K562 (cell line): ENCODE results near the gene FGF12. TPM values are rescaled to one million over a fixed set of nuclear protein-coding genes. Genes with fewer than 3 reads are reported as not detected.

Experiments
- ATAC-seq: fragments of 200-7000 bp; cut with Tn5 transposase; 3 replicates; pipeline ENCODE4 v1.9.1; 2020; ENCODE audit warnings: moderate library complexity
- BruUV-seq: library from RNA; stranded (reverse); fragments of 400-500 nt; replicated peaks from 2 replicates; lab custom pipeline; 2021; lab: Mats Ljungman, UMichigan
- CTCF ChIA-PET: fragments of 300-600 bp; formaldehyde crosslinking; extraction: SDS; loops from one replicate; lab custom pipeline; 2021; ENCODE audit warnings: low intra/inter-chr PET ratio; lab: Yijun Ruan, JAX
- POLR2A ChIA-PET: fragments of 300-600, 350-650 bp; sonication (Branson Sonifier 250); formaldehyde crosslinking; extraction: SDS; loops from one replicate; lab custom pipeline; 2021; ENCODE audit warnings: antibody characterized with exemption, inconsistent platforms; lab: Yijun Ruan, JAX
- DNase-seq, 4 experiments: peaks; one replicate each; pipeline versions ENCODE4 v3.0.0 to v3.0.0-alpha.2; 2011 to 2018; ENCODE audit warnings: low spot score in 3 of 4, mixed read lengths in 3 of 4; ENCODE audit errors: extremely low read depth in 1 of 4
- FAIRE-seq: peaks from 2 replicates; lab custom pipeline; 2011; peaks lifted over from hg19 to GRCh38; lab: Jason Lieb, UNC
- H2AFZ ChIP-seq: 2 replicates; pipeline ENCODE4 v1.6.0; 2011; ENCODE audit warnings: low read depth, low read length, control low read depth, inconsistent platforms
- H3K27ac ChIP-seq: fragments of 200-600 bp; 3 replicates; pipeline ENCODE4 v1.8.0; 2011; ENCODE audit warnings: low read depth, mild to moderate bottlenecking, control low read depth, inconsistent platforms, low read length, moderate library complexity, mixed read lengths; ENCODE audit errors: extremely low read depth
- H3K27me3 ChIP-seq, 2 experiments: fragments of 300-600 bp in 1 of 2; 2 replicates in 1 of 2; 3 replicates in 1 of 2; pipeline versions ENCODE4 v1.6.0 to v1.8.0; 2011; ENCODE audit warnings: inconsistent platforms in 2 of 2, low read length in 2 of 2, mild to moderate bottlenecking in 1 of 2, mixed read lengths in 1 of 2, moderate library complexity in 1 of 2; ENCODE audit not compliant: control insufficient read depth in 2 of 2, insufficient read depth in 2 of 2
- H3K36me3 ChIP-seq: fragments of 300-600 bp; 3 replicates; pipeline ENCODE4 v1.8.0; 2011; ENCODE audit warnings: mild to moderate bottlenecking, low read length, inconsistent platforms; ENCODE audit not compliant: control insufficient read depth, insufficient read depth
- H3K4me1 ChIP-seq, 2 experiments: fragments of 200-600 bp in 1 of 2; replicated peaks in 1 of 2; 2 replicates in 1 of 2; 3 replicates in 1 of 2; pipeline versions ENCODE4 v1.5.1 to v1.8.0; 2011; ENCODE audit warnings: inconsistent platforms in 2 of 2, low read length in 2 of 2, mild to moderate bottlenecking in 1 of 2, mixed read lengths in 1 of 2, moderate library complexity in 1 of 2; ENCODE audit not compliant: control insufficient read depth in 2 of 2, insufficient read depth in 2 of 2
- H3K4me2 ChIP-seq: 2 replicates; pipeline ENCODE4 v1.6.1; 2011; ENCODE audit warnings: low read length, control low read depth, inconsistent platforms, mixed read lengths; ENCODE audit not compliant: insufficient read depth
- H3K4me3 ChIP-seq: fragments of 200-600 bp; sonication (generic), shearing (Covaris generic); 2 replicates; pipeline ENCODE4 v1.5.1; 2016; ENCODE audit warnings: control low read depth, inconsistent platforms
- H3K79me2 ChIP-seq: fragments of 200-600 bp; 3 replicates; pipeline ENCODE4 v1.8.0; 2011; ENCODE audit warnings: low read length, inconsistent platforms; ENCODE audit not compliant: control insufficient read depth, insufficient read depth
- H3K9ac ChIP-seq, 2 experiments: 2 replicates each; pipeline versions ENCODE4 v1.6.0 to v1.6.1; 2011; ENCODE audit warnings: low read depth in 2 of 2, low read length in 2 of 2, control low read depth in 1 of 2, inconsistent platforms in 1 of 2, mild to moderate bottlenecking in 1 of 2, mixed read lengths in 1 of 2; ENCODE audit not compliant: insufficient read depth in 1 of 2
- H3K9me1 ChIP-seq: one replicate; pipeline ENCODE4 v1.6.0; 2011; ENCODE audit warnings: inconsistent platforms, mild to moderate bottlenecking, low read length, moderate library complexity; ENCODE audit not compliant: control insufficient read depth, insufficient read depth
- H3K9me3 ChIP-seq: replicated peaks from 2 replicates; pipeline ENCODE4 v1.5.1; 2011; ENCODE audit warnings: low read depth, low read length, inconsistent platforms; ENCODE audit not compliant: control insufficient read depth, insufficient read depth
- H4K20me1 ChIP-seq: replicated peaks from 2 replicates; pipeline ENCODE4 v1.6.1; 2011; ENCODE audit warnings: low read length, inconsistent platforms, mixed read lengths; ENCODE audit not compliant: control insufficient read depth, insufficient read depth
- FIP1L1 ChIP-seq: fragments of 200-400 bp; formaldehyde crosslinking; IDR thresholded peaks from 2 replicates; pipeline ENCODE4 v1.6.1; 2018; ENCODE audit warnings: mild to moderate bottlenecking, low read depth, low read length; ENCODE audit not compliant: poor library complexity, severe bottlenecking
- MYBL2 ChIP-seq, 2 experiments: fragments of 450-650 bp in 1 of 2; sonication (generic) in 1 of 2; formaldehyde crosslinking in 1 of 2; IDR thresholded peaks; 2 replicates each; pipeline versions ENCODE4 v1.6.1 to v1.8.1; 2017 to 2022; ENCODE audit warnings: borderline replicate concordance in 1 of 2, inconsistent platforms in 1 of 2, low read depth in 1 of 2, mild to moderate bottlenecking in 1 of 2, missing genetic modification reagents in 1 of 2, moderate library complexity in 1 of 2
- RB1 ChIP-seq: fragments of 450-650 bp; IDR thresholded peaks from 2 replicates; pipeline ENCODE4 v1.6.1; 2017; ENCODE audit warnings: low read depth, mild to moderate bottlenecking
- SMARCA4 ChIP-seq: fragments of 450-650 bp; IDR thresholded peaks from 2 replicates; pipeline ENCODE4 v1.6.1; 2016
- SUPT5H ChIP-seq: fragments of 450-650 bp; IDR thresholded peaks from 2 replicates; pipeline ENCODE4 v1.6.1; 2016
- ZNF12 ChIP-seq: sonication (generic); formaldehyde crosslinking; IDR thresholded peaks from 2 replicates; pipeline ENCODE4 v1.4.0; 2020; ENCODE audit warnings: mild to moderate bottlenecking, missing genetic modification reagents
- ZNF436 ChIP-seq: fragments of 250-450, 450-650 bp; sonication (Bioruptor Pico); formaldehyde crosslinking; IDR thresholded peaks from 2 replicates; pipeline ENCODE4 v1.7.0; 2020; ENCODE audit warnings: mild to moderate bottlenecking
- ZNF764 ChIP-seq: fragments of 250-450 bp; sonication (Bioruptor Pico); IDR thresholded peaks from 2 replicates; pipeline ENCODE4 v1.4.0; 2020; ENCODE audit warnings: low read depth, mild to moderate bottlenecking, moderate library complexity
- WGBS: fragments of 100-300 bp; shearing (Covaris generic); methylation state at CpG from one replicate; pipeline ENCODE4 v1.1.6; 2016; ENCODE audit warnings: low coverage, mixed read lengths; ENCODE audit not compliant: insufficient coverage; ENCODE audit errors: missing lambda C conversion rate; 5-methylcytosine and 5-hydroxymethylcytosine counted together
- in situ Hi-C: fragments of 300-500 bp; cut with MboI; formaldehyde crosslinking; loops from 4 replicates; pipeline ENCODE4 v1.15.0; 2018; ENCODE audit warnings: inconsistent platforms, mixed read lengths
- intact Hi-C: fragments of 100-400 bp; cut with micrococcal nuclease; formaldehyde crosslinking; loops from 2 replicates; pipeline ENCODE4 v1.14.2; 2022
- polyA plus RNA-seq, 8 experiments: library from polyadenylated mRNA; depleted of rRNA in 4 of 8; stranded (reverse) in 5 of 8; unstranded in 3 of 8; fragments of >200 nt; fragmentation: Nextera tagmentation in 2 of 8; fragmentation: Illumina TruSeq in 1 of 8; extraction: Ambion mirVana in 2 of 8; extraction: Trizol in 1 of 8; gene quantifications; 2 replicates each; pipeline versions ENCODE4 v1.2.1 to v1.2.3, GENCODE V29; 2011 to 2014; ENCODE audit warnings: inconsistent platforms in 1 of 8, missing spikeins in 1 of 8
- total RNA-seq, 7 experiments: library from RNA; depleted of rRNA in 6 of 7; stranded (reverse); fragments of >200 nt in 6 of 7; fragmentation: Illumina TruSeq in 2 of 7; extraction: Trizol in 2 of 7; gene quantifications; 2 replicates each; pipeline versions ENCODE4 v1.2.1 to v1.2.3, GENCODE V29; 2011 to 2021; ENCODE audit warnings: low replicate concordance in 1 of 7
- TF ChIP-seq, protein P1 (sequence below), 2 experiments: fragments of 450-650 bp in 1 of 2; sonication (generic) in 1 of 2; formaldehyde crosslinking; conservative IDR thresholded peaks; 2 replicates each; pipeline versions ENCODE4 v1.4.0 to v1.8.1; 2020 to 2022; ENCODE audit warnings: mild to moderate bottlenecking in 1 of 2, missing genetic modification reagents in 1 of 2
- TF ChIP-seq, protein P2 (sequence below): fragments of 450-650 bp; IDR thresholded peaks from 2 replicates; pipeline ENCODE4 v1.7.1; 2018; ENCODE audit warnings: mild to moderate bottlenecking, low read depth; ENCODE audit not compliant: partially characterized antibody
- TF ChIP-seq, protein P3 (sequence below): IDR thresholded peaks from 3 replicates; pipeline ENCODE4 v1.6.1; 2011; ENCODE audit warnings: borderline replicate concordance, mild to moderate bottlenecking; ENCODE audit not compliant: insufficient read length, insufficient read depth
- TF ChIP-seq, protein P4 (sequence below), 2 experiments: fragments of 150-350 bp in 1 of 2; IDR thresholded peaks; 2 replicates each; pipeline ENCODE4 v1.6.1; 2012 to 2016; ENCODE audit warnings: low read depth in 2 of 2, low read length in 2 of 2, mild to moderate bottlenecking in 1 of 2, moderate library complexity in 1 of 2
- TF ChIP-seq, protein P5 (sequence below): fragments of 250-450 bp; sonication (Bioruptor Pico); IDR thresholded peaks from 2 replicates; pipeline ENCODE4 v1.8.0; 2022; ENCODE audit warnings: moderate library complexity, mild to moderate bottlenecking, inconsistent platforms

The FGF12 gene
- total and polyA plus RNA-seq, 9 of the 15 experiments (the other 6 are each of a cell fraction or from before 2014, with no cell fraction given): not detected

DNA sequence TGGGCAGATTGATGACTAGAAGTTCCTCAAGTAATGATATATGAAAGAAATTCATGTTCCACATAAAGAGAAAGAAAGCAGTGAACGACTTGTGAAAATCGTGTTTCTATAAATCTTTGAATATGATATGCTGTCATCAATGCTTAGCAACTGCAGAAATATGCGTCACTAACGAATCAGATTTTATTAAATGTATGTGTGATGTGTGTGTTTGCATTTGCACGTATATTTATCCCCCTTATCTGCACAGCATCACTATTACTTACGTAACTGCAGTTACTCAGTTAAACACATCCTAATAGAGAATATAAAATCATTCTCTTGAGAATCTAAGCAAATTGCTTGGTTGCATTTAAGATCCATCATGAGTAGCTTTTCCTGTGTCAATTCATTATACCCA lies 468.6 kb downstream of the FGF12 start:
- ATAC-seq (no peak), FAIRE-seq (no peak), DNase-seq (no peak)
- Histone ChIP-seq H2AFZ (no peak overlapping the region), H3K9ac (no peak overlapping the region), H3K4me2 (no peak overlapping the region), H3K27ac (no peak overlapping the region), H3K9me3 (0 out of 2 replicates have a peak, but pooled peaks cover 5% of the 10 kb centered on the region), H3K79me2 (no peaks in the 10 kb centered on the region), H3K36me3 (no peaks in the 10 kb centered on the region), H3K4me1 (no peaks in the 10 kb centered on the region), H3K9me1 (no peaks in the 10 kb centered on the region), H4K20me1 (no peaks in the 10 kb centered on the region), H3K27me3 (no peaks in the 10 kb centered on the region), H3K4me3 (no peak overlapping the region)
- 1% methylated on average over 6 of the region's 6 CpGs for WGBS
- POLR2A ChIA-PET: no interaction called here
- CTCF ChIA-PET: interaction anchor here (0.5 kb wide), 1 partner anchor 139 kb away, joined by 3 read pairs; no protein-coding TSS in a partner anchor
- intact Hi-C loops: no loop called here
- in situ Hi-C loops: no loop called here
- no TSS peak for BruUV-seq
- TF ChIP-seq, protein P1, sequence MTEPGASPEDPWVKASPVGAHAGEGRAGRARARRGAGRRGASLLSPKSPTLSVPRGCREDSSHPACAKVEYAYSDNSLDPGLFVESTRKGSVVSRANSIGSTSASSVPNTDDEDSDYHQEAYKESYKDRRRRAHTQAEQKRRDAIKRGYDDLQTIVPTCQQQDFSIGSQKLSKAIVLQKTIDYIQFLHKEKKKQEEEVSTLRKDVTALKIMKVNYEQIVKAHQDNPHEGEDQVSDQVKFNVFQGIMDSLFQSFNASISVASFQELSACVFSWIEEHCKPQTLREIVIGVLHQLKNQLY (CRISPR knock-in tag; conservative IDR thresholded peaks at IDR 0.05): no peak
- TF ChIP-seq, protein P2, sequence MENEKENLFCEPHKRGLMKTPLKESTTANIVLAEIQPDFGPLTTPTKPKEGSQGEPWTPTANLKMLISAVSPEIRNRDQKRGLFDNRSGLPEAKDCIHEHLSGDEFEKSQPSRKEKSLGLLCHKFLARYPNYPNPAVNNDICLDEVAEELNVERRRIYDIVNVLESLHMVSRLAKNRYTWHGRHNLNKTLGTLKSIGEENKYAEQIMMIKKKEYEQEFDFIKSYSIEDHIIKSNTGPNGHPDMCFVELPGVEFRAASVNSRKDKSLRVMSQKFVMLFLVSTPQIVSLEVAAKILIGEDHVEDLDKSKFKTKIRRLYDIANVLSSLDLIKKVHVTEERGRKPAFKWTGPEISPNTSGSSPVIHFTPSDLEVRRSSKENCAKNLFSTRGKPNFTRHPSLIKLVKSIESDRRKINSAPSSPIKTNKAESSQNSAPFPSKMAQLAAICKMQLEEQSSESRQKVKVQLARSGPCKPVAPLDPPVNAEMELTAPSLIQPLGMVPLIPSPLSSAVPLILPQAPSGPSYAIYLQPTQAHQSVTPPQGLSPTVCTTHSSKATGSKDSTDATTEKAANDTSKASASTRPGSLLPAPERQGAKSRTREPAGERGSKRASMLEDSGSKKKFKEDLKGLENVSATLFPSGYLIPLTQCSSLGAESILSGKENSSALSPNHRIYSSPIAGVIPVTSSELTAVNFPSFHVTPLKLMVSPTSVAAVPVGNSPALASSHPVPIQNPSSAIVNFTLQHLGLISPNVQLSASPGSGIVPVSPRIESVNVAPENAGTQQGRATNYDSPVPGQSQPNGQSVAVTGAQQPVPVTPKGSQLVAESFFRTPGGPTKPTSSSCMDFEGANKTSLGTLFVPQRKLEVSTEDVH: no peak
- TF ChIP-seq, protein P3, sequence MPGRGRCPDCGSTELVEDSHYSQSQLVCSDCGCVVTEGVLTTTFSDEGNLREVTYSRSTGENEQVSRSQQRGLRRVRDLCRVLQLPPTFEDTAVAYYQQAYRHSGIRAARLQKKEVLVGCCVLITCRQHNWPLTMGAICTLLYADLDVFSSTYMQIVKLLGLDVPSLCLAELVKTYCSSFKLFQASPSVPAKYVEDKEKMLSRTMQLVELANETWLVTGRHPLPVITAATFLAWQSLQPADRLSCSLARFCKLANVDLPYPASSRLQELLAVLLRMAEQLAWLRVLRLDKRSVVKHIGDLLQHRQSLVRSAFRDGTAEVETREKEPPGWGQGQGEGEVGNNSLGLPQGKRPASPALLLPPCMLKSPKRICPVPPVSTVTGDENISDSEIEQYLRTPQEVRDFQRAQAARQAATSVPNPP: no peak
- TF ChIP-seq, protein P4, sequence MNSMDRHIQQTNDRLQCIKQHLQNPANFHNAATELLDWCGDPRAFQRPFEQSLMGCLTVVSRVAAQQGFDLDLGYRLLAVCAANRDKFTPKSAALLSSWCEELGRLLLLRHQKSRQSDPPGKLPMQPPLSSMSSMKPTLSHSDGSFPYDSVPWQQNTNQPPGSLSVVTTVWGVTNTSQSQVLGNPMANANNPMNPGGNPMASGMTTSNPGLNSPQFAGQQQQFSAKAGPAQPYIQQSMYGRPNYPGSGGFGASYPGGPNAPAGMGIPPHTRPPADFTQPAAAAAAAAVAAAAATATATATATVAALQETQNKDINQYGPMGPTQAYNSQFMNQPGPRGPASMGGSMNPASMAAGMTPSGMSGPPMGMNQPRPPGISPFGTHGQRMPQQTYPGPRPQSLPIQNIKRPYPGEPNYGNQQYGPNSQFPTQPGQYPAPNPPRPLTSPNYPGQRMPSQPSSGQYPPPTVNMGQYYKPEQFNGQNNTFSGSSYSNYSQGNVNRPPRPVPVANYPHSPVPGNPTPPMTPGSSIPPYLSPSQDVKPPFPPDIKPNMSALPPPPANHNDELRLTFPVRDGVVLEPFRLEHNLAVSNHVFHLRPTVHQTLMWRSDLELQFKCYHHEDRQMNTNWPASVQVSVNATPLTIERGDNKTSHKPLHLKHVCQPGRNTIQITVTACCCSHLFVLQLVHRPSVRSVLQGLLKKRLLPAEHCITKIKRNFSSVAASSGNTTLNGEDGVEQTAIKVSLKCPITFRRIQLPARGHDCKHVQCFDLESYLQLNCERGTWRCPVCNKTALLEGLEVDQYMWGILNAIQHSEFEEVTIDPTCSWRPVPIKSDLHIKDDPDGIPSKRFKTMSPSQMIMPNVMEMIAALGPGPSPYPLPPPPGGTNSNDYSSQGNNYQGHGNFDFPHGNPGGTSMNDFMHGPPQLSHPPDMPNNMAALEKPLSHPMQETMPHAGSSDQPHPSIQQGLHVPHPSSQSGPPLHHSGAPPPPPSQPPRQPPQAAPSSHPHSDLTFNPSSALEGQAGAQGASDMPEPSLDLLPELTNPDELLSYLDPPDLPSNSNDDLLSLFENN (IDR thresholded peaks at IDR 0.05; ENCODE audit: low read depth in 2 of 2, low read length in 2 of 2): no peak
- TF ChIP-seq MYBL2 (IDR thresholded peaks at IDR 0.05; ENCODE audit: low read depth) (no peak), MYBL2 (CRISPR knock-in tag; IDR thresholded peaks at IDR 0.05; ENCODE audit: borderline replicate concordance) (no peak), SMARCA4 (no peak), ZNF436 (CRISPR knock-in tag) (no peak), SUPT5H (no peak), RB1 (no peak), ZNF12 (CRISPR knock-in tag) (no peak), ZNF764 (CRISPR knock-in tag) (no peak), FIP1L1 (no peak)
- TF ChIP-seq, protein P5, sequence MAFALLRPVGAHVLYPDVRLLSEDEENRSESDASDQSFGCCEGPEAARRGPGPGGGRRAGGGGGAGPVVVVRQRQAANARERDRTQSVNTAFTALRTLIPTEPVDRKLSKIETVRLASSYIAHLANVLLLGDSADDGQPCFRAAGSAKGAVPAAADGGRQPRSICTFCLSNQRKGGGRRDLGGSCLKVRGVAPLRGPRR (CRISPR knock-in tag): no peak
